ENCODE measurements around the gene ZSCAN12. TPM values are rescaled to one million over a fixed set of nuclear protein-coding genes. Genes with fewer than 3 reads are reported as not detected.

ZSCAN12 gene
- total and polyA plus RNA-seq, 2 of the 13 experiments (the other 11 are each of a cell fraction or from before 2014, with no cell fraction given) = 2.8 to 8.9 TPM

DNA sequence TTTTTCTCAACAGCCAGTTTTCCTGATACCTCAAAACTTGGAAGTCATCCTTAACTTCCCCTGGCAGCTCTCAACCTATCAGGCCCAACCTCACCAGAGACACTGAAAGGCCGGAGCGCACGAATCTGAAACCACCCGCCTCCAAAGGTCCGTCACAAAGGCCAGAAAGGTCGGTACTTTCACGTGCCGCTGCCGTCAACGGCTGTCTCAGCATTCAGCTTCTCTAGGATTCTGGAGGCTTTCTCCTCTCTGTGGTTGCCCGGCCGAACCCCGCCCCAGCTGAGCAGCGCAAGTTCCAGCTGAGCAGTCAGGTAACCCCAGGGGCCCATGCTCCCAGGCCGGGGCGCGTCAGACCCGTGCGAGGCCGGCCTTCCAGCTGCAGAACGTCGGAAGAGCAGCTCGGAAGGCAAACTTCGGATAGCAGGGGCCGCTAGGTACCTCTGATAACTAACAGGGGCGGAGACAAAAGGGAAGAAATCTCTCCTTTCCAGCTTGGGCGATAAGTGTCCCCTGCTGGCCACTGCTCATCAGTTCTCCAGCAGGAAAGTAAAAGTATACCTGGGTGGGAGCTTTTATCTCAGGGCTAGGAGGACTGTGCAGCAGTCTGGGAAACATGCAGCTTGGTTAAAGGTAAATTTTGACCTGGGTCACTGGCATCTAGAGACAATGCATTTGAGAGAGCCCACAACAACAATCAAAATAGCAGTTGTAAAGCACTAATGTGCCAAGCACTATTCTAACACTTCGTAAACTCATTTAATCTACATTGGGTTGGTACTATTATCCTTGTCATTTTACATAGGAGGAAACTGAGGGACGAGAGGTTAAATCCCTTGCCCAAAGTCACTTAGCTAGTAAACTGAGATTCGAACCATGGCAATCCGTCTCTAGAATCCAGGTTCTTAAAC is 16.1 kb downstream of the ZSCAN12 start (continued):
- TF ChIP-seq, protein P1, sequence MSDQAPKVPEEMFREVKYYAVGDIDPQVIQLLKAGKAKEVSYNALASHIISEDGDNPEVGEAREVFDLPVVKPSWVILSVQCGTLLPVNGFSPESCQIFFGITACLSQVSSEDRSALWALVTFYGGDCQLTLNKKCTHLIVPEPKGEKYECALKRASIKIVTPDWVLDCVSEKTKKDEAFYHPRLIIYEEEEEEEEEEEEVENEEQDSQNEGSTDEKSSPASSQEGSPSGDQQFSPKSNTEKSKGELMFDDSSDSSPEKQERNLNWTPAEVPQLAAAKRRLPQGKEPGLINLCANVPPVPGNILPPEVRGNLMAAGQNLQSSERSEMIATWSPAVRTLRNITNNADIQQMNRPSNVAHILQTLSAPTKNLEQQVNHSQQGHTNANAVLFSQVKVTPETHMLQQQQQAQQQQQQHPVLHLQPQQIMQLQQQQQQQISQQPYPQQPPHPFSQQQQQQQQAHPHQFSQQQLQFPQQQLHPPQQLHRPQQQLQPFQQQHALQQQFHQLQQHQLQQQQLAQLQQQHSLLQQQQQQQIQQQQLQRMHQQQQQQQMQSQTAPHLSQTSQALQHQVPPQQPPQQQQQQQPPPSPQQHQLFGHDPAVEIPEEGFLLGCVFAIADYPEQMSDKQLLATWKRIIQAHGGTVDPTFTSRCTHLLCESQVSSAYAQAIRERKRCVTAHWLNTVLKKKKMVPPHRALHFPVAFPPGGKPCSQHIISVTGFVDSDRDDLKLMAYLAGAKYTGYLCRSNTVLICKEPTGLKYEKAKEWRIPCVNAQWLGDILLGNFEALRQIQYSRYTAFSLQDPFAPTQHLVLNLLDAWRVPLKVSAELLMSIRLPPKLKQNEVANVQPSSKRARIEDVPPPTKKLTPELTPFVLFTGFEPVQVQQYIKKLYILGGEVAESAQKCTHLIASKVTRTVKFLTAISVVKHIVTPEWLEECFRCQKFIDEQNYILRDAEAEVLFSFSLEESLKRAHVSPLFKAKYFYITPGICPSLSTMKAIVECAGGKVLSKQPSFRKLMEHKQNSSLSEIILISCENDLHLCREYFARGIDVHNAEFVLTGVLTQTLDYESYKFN (CRISPR knock-in tag; conservative IDR thresholded peaks at IDR 0.05) = peak; percentile 69
- TF ChIP-seq, protein P2, sequence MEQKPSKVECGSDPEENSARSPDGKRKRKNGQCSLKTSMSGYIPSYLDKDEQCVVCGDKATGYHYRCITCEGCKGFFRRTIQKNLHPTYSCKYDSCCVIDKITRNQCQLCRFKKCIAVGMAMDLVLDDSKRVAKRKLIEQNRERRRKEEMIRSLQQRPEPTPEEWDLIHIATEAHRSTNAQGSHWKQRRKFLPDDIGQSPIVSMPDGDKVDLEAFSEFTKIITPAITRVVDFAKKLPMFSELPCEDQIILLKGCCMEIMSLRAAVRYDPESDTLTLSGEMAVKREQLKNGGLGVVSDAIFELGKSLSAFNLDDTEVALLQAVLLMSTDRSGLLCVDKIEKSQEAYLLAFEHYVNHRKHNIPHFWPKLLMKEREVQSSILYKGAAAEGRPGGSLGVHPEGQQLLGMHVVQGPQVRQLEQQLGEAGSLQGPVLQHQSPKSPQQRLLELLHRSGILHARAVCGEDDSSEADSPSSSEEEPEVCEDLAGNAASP (CRISPR knock-in tag; IDR thresholded peaks at IDR 0.05; ENCODE audit: borderline replicate concordance) = peak; percentile 66; the same call in 1 of the 2 replicates
- TF ChIP-seq, protein P3, sequence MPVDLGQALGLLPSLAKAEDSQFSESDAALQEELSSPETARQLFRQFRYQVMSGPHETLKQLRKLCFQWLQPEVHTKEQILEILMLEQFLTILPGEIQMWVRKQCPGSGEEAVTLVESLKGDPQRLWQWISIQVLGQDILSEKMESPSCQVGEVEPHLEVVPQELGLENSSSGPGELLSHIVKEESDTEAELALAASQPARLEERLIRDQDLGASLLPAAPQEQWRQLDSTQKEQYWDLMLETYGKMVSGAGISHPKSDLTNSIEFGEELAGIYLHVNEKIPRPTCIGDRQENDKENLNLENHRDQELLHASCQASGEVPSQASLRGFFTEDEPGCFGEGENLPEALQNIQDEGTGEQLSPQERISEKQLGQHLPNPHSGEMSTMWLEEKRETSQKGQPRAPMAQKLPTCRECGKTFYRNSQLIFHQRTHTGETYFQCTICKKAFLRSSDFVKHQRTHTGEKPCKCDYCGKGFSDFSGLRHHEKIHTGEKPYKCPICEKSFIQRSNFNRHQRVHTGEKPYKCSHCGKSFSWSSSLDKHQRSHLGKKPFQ (CRISPR knock-in tag; IDR thresholded peaks at IDR 0.05; ENCODE audit: insufficient replicate concordance) = peak; percentile 14
- TF ChIP-seq MIER3 (CRISPR knock-in tag; IDR thresholded peaks at IDR 0.05; ENCODE audit: borderline replicate concordance) (peak; percentile 90), ZNF619 (CRISPR knock-in tag; IDR thresholded peaks at IDR 0.05) (no peak; the same call in none of the 2 replicates), ZNF674 (CRISPR knock-in tag; IDR thresholded peaks at IDR 0.05; ENCODE audit: low read depth) (no peak), ZNF292 (CRISPR knock-in tag; IDR thresholded peaks at IDR 0.05; ENCODE audit: borderline replicate concordance, low read depth) (peak; percentile 64; the same call in 1 of the 2 replicates), NFYB (CRISPR knock-in tag; IDR thresholded peaks at IDR 0.05) (peak; percentile 58; the same call in 1 of the 2 replicates), ZMYM2 (CRISPR knock-in tag; IDR thresholded peaks at IDR 0.05) (peak; percentile 65; the same call in 1 of the 2 replicates), ESRRA (CRISPR knock-in tag; IDR thresholded peaks at IDR 0.05; ENCODE audit: low read depth) (peak; percentile 62; the same call in 1 of the 2 replicates), KMT2A (CRISPR knock-in tag; IDR thresholded peaks at IDR 0.05) (peak; percentile 92)
- TF ChIP-seq, protein P4, sequence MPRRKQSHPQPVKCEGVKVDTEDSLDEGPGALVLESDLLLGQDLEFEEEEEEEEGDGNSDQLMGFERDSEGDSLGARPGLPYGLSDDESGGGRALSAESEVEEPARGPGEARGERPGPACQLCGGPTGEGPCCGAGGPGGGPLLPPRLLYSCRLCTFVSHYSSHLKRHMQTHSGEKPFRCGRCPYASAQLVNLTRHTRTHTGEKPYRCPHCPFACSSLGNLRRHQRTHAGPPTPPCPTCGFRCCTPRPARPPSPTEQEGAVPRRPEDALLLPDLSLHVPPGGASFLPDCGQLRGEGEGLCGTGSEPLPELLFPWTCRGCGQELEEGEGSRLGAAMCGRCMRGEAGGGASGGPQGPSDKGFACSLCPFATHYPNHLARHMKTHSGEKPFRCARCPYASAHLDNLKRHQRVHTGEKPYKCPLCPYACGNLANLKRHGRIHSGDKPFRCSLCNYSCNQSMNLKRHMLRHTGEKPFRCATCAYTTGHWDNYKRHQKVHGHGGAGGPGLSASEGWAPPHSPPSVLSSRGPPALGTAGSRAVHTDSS (CRISPR knock-in tag; conservative IDR thresholded peaks at IDR 0.05) = 0 out of 2 replicates have a peak, but pooled peaks have one; percentile 27
- TF ChIP-seq, protein P5, sequence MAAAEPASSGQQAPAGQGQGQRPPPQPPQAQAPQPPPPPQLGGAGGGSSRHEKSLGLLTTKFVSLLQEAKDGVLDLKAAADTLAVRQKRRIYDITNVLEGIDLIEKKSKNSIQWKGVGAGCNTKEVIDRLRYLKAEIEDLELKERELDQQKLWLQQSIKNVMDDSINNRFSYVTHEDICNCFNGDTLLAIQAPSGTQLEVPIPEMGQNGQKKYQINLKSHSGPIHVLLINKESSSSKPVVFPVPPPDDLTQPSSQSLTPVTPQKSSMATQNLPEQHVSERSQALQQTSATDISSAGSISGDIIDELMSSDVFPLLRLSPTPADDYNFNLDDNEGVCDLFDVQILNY (CRISPR knock-in tag; conservative IDR thresholded peaks at IDR 0.05) = peak; percentile 80; the same call in 1 of the 2 replicates
- TF ChIP-seq, protein P6, sequence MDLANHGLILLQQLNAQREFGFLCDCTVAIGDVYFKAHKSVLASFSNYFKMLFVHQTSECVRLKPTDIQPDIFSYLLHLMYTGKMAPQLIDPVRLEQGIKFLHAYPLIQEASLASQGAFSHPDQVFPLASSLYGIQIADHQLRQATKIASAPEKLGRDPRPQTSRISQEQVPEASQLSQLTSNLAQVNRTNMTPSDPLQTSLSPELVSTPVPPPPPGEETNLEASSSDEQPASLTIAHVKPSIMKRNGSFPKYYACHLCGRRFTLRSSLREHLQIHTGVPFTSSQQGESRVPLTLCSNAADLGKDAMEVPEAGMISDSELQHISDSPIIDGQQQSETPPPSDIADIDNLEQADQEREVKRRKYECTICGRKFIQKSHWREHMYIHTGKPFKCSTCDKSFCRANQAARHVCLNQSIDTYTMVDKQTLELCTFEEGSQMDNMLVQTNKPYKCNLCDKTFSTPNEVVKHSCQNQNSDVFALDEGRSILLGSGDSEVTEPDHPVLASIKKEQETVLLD (CRISPR knock-in tag; IDR thresholded peaks at IDR 0.05; ENCODE audit: low read depth) = no peak

Measured in HepG2 (cell line).